IPS-18a (cell line): ENCODE results near the gene FBXL13.
"Not testable (repeated sequence)": the region's sequence is repeated elsewhere in the genome, so short reads cannot be mapped to it uniquely, and the experiment has no call there.

Experiments used
- H3K27ac ChIP-seq: one replicate; pipeline ENCODE4 v1.5.1; 2013; ENCODE audit warnings: low read length
- H3K27me3 ChIP-seq: one replicate; pipeline ENCODE4 v1.6.1; 2013; ENCODE audit warnings: mild to moderate bottlenecking, low read length; ENCODE audit not compliant: control insufficient read depth, insufficient read depth
- H3K36me3 ChIP-seq: one replicate; pipeline ENCODE4 v1.6.1; 2013; ENCODE audit warnings: low read depth, low read length; ENCODE audit not compliant: control insufficient read depth
- H3K4me1 ChIP-seq: one replicate; pipeline ENCODE4 v1.6.1; 2013; ENCODE audit warnings: low read depth, low read length; ENCODE audit not compliant: control insufficient read depth
- H3K4me3 ChIP-seq: one replicate; pipeline ENCODE4 v1.5.1; 2013; ENCODE audit warnings: low read length
- H3K9ac ChIP-seq: one replicate; pipeline ENCODE4 v1.6.1; 2013; ENCODE audit warnings: mild to moderate bottlenecking, low read length, moderate library complexity
- H3K9me3 ChIP-seq: one replicate; pipeline ENCODE4 v1.6.1; 2013; ENCODE audit warnings: low read depth, low read length; ENCODE audit not compliant: control insufficient read depth

Gene FBXL13

GRCh38 chr7:103020876-103021275 lies 53.7 kb downstream of the FBXL13 start:
- not testable (repeated sequence) for H3K36me3 ChIP-seq

GRCh38 chr7:103018295-103018694 lies 56.3 kb downstream of the FBXL13 start:
- not testable (repeated sequence) for H3K4me1 ChIP-seq, H3K27me3 ChIP-seq, H3K36me3 ChIP-seq, H3K4me3 ChIP-seq, H3K27ac ChIP-seq, H3K9me3 ChIP-seq, H3K9ac ChIP-seq

More at GRCh38 chr7:103020876-103021275, 53.7 kb downstream of the FBXL13 start:
- not testable (repeated sequence) for H3K27ac ChIP-seq, H3K9ac ChIP-seq, H3K27me3 ChIP-seq, H3K4me1 ChIP-seq, H3K4me3 ChIP-seq, H3K9me3 ChIP-seq

- no peak overlapping the region for H3K9ac ChIP-seq
- peaks cover 3% of the 10 kb centered on the region for H3K9me3 ChIP-seq
- H3K36me3 ChIP-seq, result no peaks in the 10 kb centered on the region
- no peaks in the 10 kb centered on the region for H3K4me1 ChIP-seq
- no peaks in the 10 kb centered on the region for H3K27me3 ChIP-seq
- H3K27ac ChIP-seq, result no peak overlapping the region
- H3K4me3 ChIP-seq, result no peak overlapping the region
Measured at GRCh38 chr7:103011650-103012049, 62.9 kb downstream of the FBXL13 start.

GRCh38 chr7:103010211-103010610 lies 64.4 kb downstream of the FBXL13 start:
- Histone ChIP-seq H3K9me3 (no peaks in the 10 kb centered on the region), H3K4me1 (no peaks in the 10 kb centered on the region), H3K27me3 (no peaks in the 10 kb centered on the region), H3K9ac (no peak overlapping the region), H3K27ac (no peak overlapping the region), H3K36me3 (no peaks in the 10 kb centered on the region), H3K4me3 (no peak overlapping the region)

GRCh38 chr7:103009466-103010185 lies 65.0 kb downstream of the FBXL13 start:
- H3K9me3 ChIP-seq, result no peaks in the 10 kb centered on the region
- no peak overlapping the region for H3K4me3 ChIP-seq
- no peak overlapping the region for H3K9ac ChIP-seq
- H3K4me1 ChIP-seq, result no peaks in the 10 kb centered on the region
- H3K36me3 ChIP-seq, result no peaks in the 10 kb centered on the region
- no peak overlapping the region for H3K27ac ChIP-seq
- no peaks in the 10 kb centered on the region for H3K27me3 ChIP-seq

GRCh38 chr7:103003004-103003403 lies 71.6 kb downstream of the FBXL13 start:
- Histone ChIP-seq H3K9me3 (no peaks in the 10 kb centered on the region), H3K4me3 (no peak overlapping the region), H3K9ac (no peak overlapping the region), H3K4me1 (no peaks in the 10 kb centered on the region), H3K27ac (no peak overlapping the region), H3K27me3 (no peaks in the 10 kb centered on the region), H3K36me3 (no peaks in the 10 kb centered on the region)

GRCh38 chr7:103001210-103001609 lies 73.4 kb downstream of the FBXL13 start:
- H3K27ac ChIP-seq, result no peak overlapping the region
- H3K4me3 ChIP-seq, result no peak overlapping the region
- H3K9me3 ChIP-seq, result no peaks in the 10 kb centered on the region
- no peaks in the 10 kb centered on the region for H3K4me1 ChIP-seq
- H3K36me3 ChIP-seq, result no peaks in the 10 kb centered on the region
- H3K27me3 ChIP-seq, result no peaks in the 10 kb centered on the region
- H3K9ac ChIP-seq, result no peak overlapping the region

GRCh38 chr7:102996957-102997356 lies 77.6 kb downstream of the FBXL13 start:
- H3K4me1 ChIP-seq, result no peaks in the 10 kb centered on the region
- peaks cover 4% of the 10 kb centered on the region for H3K9me3 ChIP-seq
- no peaks in the 10 kb centered on the region for H3K36me3 ChIP-seq
- no peak overlapping the region for H3K9ac ChIP-seq
- H3K27me3 ChIP-seq, result no peaks in the 10 kb centered on the region
- no peak overlapping the region for H3K27ac ChIP-seq
- no peak overlapping the region for H3K4me3 ChIP-seq

- H3K27me3 ChIP-seq, H3K27ac ChIP-seq, H3K9ac ChIP-seq: not testable (repeated sequence)
Measured at GRCh38 chr7:102995609-102996008, 79.0 kb downstream of the FBXL13 start.

GRCh38 chr7:102994567-102994966 lies 80.0 kb downstream of the FBXL13 start:
- no peak overlapping the region for H3K4me3 ChIP-seq
- H3K9ac ChIP-seq, result no peak overlapping the region
- H3K9me3 ChIP-seq, result peaks cover 4% of the 10 kb centered on the region
- no peak overlapping the region for H3K27ac ChIP-seq
- no peaks in the 10 kb centered on the region for H3K27me3 ChIP-seq
- no peaks in the 10 kb centered on the region for H3K4me1 ChIP-seq
- no peaks in the 10 kb centered on the region for H3K36me3 ChIP-seq

More at GRCh38 chr7:102995609-102996008, 79.0 kb downstream of the FBXL13 start:
- H3K4me3 ChIP-seq, H3K4me1 ChIP-seq, H3K9me3 ChIP-seq, H3K36me3 ChIP-seq: not testable (repeated sequence)

GRCh38 chr7:102993718-102994029 lies 80.9 kb downstream of the FBXL13 start:
- no peaks in the 10 kb centered on the region for H3K4me1 ChIP-seq
- peaks cover 4% of the 10 kb centered on the region for H3K9me3 ChIP-seq
- no peaks in the 10 kb centered on the region for H3K36me3 ChIP-seq
- H3K9ac ChIP-seq, result no peak overlapping the region
- H3K27ac ChIP-seq, result no peak overlapping the region
- H3K4me3 ChIP-seq, result no peak overlapping the region
- no peaks in the 10 kb centered on the region for H3K27me3 ChIP-seq

GRCh38 chr7:102992938-102993717 lies 81.5 kb downstream of the FBXL13 start:
- no peaks in the 10 kb centered on the region for H3K36me3 ChIP-seq
- no peak overlapping the region for H3K4me3 ChIP-seq
- H3K9ac ChIP-seq, result no peak overlapping the region
- H3K27me3 ChIP-seq, result no peaks in the 10 kb centered on the region
- H3K27ac ChIP-seq, result no peak overlapping the region
- H3K9me3 ChIP-seq, result peaks cover 4% of the 10 kb centered on the region
- H3K4me1 ChIP-seq, result no peaks in the 10 kb centered on the region
